ENCODE measurements around the gene FAM83C. TPM values are rescaled to one million over a fixed set of nuclear protein-coding genes. Genes with fewer than 3 reads are reported as not detected.
A peak's percentile ranks its signal among the peaks of the same experiment; 100 is the strongest.

Gene FAM83C
- polyA plus RNA-seq, 3 donors: not detected

DNA sequence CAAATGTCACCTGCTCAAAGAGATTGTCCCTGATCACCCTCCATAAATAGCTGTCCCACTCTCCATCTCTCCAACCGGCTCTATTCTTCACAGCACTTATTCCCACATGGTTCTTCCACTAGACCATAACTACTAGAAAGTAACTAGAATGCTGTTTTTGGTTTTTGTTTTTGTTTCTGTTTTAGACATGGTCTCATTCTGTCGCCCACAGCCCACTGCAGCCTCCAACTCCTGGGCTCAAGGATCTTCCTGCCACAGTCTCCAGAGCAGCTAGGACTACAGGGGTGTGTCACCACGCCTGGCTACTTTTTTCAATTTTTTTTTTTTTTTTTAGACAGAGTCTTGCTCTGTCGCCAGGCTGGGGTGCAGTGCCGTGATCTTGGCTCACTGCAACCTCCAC lies 53.5 kb downstream of the FAM83C start:
- no peak for DNase-seq
- TF ChIP-seq, protein P1, sequence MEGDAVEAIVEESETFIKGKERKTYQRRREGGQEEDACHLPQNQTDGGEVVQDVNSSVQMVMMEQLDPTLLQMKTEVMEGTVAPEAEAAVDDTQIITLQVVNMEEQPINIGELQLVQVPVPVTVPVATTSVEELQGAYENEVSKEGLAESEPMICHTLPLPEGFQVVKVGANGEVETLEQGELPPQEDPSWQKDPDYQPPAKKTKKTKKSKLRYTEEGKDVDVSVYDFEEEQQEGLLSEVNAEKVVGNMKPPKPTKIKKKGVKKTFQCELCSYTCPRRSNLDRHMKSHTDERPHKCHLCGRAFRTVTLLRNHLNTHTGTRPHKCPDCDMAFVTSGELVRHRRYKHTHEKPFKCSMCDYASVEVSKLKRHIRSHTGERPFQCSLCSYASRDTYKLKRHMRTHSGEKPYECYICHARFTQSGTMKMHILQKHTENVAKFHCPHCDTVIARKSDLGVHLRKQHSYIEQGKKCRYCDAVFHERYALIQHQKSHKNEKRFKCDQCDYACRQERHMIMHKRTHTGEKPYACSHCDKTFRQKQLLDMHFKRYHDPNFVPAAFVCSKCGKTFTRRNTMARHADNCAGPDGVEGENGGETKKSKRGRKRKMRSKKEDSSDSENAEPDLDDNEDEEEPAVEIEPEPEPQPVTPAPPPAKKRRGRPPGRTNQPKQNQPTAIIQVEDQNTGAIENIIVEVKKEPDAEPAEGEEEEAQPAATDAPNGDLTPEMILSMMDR (IDR thresholded peaks at IDR 0.05): no peak
- H2AFZ ChIP-seq (ENCODE audit: insufficient read depth, low read depth, low read length, poor library complexity, severe bottlenecking): no peak overlapping the region
- H3K27ac Mint-ChIP-seq: peak overlapping the region in 2 of 7 donors; percentile 2 to 27
- no peak overlapping the region for H3K4me2 ChIP-seq (replicated peaks; ENCODE audit: extremely low read depth, low read length, poor library complexity, severe bottlenecking)
- intact Hi-C loops (cut with micrococcal nuclease): no loop called here
- no peaks in the 10 kb centered on the region for H3K9me3 ChIP-seq (replicated peaks in 1 of 2; ENCODE audit: control insufficient read depth in 1 of 2, insufficient read depth in 1 of 2, low read length in 2 of 2)
- 10% methylated on average over 2 of the region's 5 CpGs for WGBS (ENCODE audit: insufficient coverage)
- H3K27me3 Mint-ChIP-seq (ENCODE audit: low read depth in 3 of 3): peaks cover 0 to 4% (median 0%) of the 10 kb centered on the region in 3 donors
- H3K36me3 ChIP-seq (replicated peaks in 1 of 2; ENCODE audit: control insufficient read depth in 1 of 2, insufficient read depth in 2 of 2, low read length in 2 of 2): peaks cover 0 to 5% of the 10 kb centered on the region in 2 donors
- no peak overlapping the region for H3K9ac ChIP-seq (ENCODE audit: insufficient read depth, low read length, poor library complexity, severe bottlenecking)
- H3K9me3 Mint-ChIP-seq: peaks cover 0 to 6% (median 3%) of the 10 kb centered on the region in 7 donors
- H3K36me3 Mint-ChIP-seq: peaks cover 20 to 21% of the 10 kb centered on the region in 2 donors
- no peaks in the 10 kb centered on the region for H3K27me3 ChIP-seq (ENCODE audit: control insufficient read depth in 2 of 2, insufficient read depth in 2 of 2, low read length in 2 of 2)
- H3K4me1 ChIP-seq (ENCODE audit: control insufficient read depth in 1 of 2, insufficient read depth in 2 of 2, low read length in 2 of 2): peaks cover 13 to 19% of the 10 kb centered on the region in 2 donors
- H4K20me1 ChIP-seq (ENCODE audit: insufficient read depth, low read length): no peaks in the 10 kb centered on the region
- H3K79me2 ChIP-seq (ENCODE audit: insufficient read depth, low read length): no peaks in the 10 kb centered on the region
- no peak overlapping the region for H3K4me3 Mint-ChIP-seq
- H3K4me1 Mint-ChIP-seq: peaks cover 25% of the 10 kb centered on the region
- H3K4me3 ChIP-seq (replicated peaks in 1 of 3; ENCODE audit: low read depth in 2 of 3, low read length in 3 of 3): no peak overlapping the region
- H3K27ac ChIP-seq (ENCODE audit: low read depth in 1 of 2, low read length in 2 of 2): no peak overlapping the region

DNA sequence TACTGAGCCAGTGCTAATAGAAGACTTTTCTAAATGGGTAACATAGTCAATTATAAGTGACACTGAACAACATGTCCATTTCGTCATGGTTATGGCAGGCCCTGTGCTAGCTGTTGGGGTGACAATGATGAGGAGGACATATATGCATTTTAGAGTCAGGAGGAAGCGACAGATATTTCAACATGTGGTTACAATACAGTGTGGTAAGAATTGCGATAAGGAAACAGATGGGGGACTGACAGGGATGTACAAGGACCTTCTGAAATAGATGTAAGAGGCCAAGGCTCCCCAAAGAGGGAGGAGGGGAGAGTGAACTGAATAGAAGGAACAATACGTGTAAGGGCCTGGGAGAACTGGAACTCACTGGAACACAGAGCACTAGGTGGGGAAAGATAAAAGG lies 54.1 kb downstream of the FAM83C start:
- no peaks in the 10 kb centered on the region for H3K9me3 ChIP-seq (replicated peaks in 1 of 2; ENCODE audit: control insufficient read depth in 1 of 2, insufficient read depth in 1 of 2, low read length in 2 of 2)
- H3K27ac Mint-ChIP-seq: peak overlapping the region in 4 of 7 donors; percentile 2 to 61 (median 30)
- peaks cover 20 to 21% of the 10 kb centered on the region in 2 donors for H3K36me3 Mint-ChIP-seq
- no peaks in the 10 kb centered on the region for H3K79me2 ChIP-seq (ENCODE audit: insufficient read depth, low read length)
- peaks cover 0 to 4% (median under 1%) of the 10 kb centered on the region in 3 donors for H3K27me3 Mint-ChIP-seq (ENCODE audit: low read depth in 3 of 3)
- no peaks in the 10 kb centered on the region for H3K27me3 ChIP-seq (ENCODE audit: control insufficient read depth in 2 of 2, insufficient read depth in 2 of 2, low read length in 2 of 2)
- no peak overlapping the region for H3K27ac ChIP-seq (ENCODE audit: low read depth in 1 of 2, low read length in 2 of 2)
- intact Hi-C loops (cut with micrococcal nuclease): no loop called here
- H3K36me3 ChIP-seq (replicated peaks in 1 of 2; ENCODE audit: control insufficient read depth in 1 of 2, insufficient read depth in 2 of 2, low read length in 2 of 2): peaks cover 0 to 5% of the 10 kb centered on the region in 2 donors
- H3K4me1 ChIP-seq (ENCODE audit: control insufficient read depth in 1 of 2, insufficient read depth in 2 of 2, low read length in 2 of 2): peaks cover 13 to 19% of the 10 kb centered on the region in 2 donors
- no peak overlapping the region for H2AFZ ChIP-seq (ENCODE audit: insufficient read depth, low read depth, low read length, poor library complexity, severe bottlenecking)
- TF ChIP-seq, protein P1 (IDR thresholded peaks at IDR 0.05): no peak
- no peak overlapping the region for H3K4me2 ChIP-seq (replicated peaks; ENCODE audit: extremely low read depth, low read length, poor library complexity, severe bottlenecking)
- no peak overlapping the region for H3K9ac ChIP-seq (ENCODE audit: insufficient read depth, low read length, poor library complexity, severe bottlenecking)
- H3K4me3 Mint-ChIP-seq: no peak overlapping the region
- DNase-seq: no peak
- H3K4me3 ChIP-seq (replicated peaks in 1 of 3; ENCODE audit: low read depth in 2 of 3, low read length in 3 of 3): no peak overlapping the region
- 0% methylated on average over 3 of the region's 4 CpGs for WGBS (ENCODE audit: insufficient coverage)
- H3K9me3 Mint-ChIP-seq: peaks cover 0 to 6% (median 3%) of the 10 kb centered on the region in 7 donors
- H3K4me1 Mint-ChIP-seq: peaks cover 25% of the 10 kb centered on the region
- H4K20me1 ChIP-seq (ENCODE audit: insufficient read depth, low read length): no peaks in the 10 kb centered on the region
